A549 (cell line): ENCODE data around the gene AUTS2.

Experiments
- CTCF ChIP-seq: fragments of >200 bp; sonication (Bioruptor Twin); formaldehyde crosslinking; IDR thresholded peaks from 3 replicates; pipeline ENCODE4 v1.5.1; 2016
- EP300 ChIP-seq, 2 experiments: fragments of >200 bp; sonication (Bioruptor Twin); formaldehyde crosslinking; IDR thresholded peaks; 2 replicates in 1 of 2; 3 replicates in 1 of 2; pipeline ENCODE4 v1.6.1; 2016 to 2017
- ESRRA ChIP-seq: fragments of 150-350 bp; IDR thresholded peaks from 2 replicates; pipeline ENCODE4 v1.6.1; 2014; ENCODE audit warnings: mild to moderate bottlenecking, low read length, borderline replicate concordance
- HMGXB4 ChIP-seq: fragments of 250-450 bp; sonication (Bioruptor Pico); IDR thresholded peaks from 2 replicates; pipeline ENCODE4 v1.5.0; 2021; ENCODE audit warnings: mild to moderate bottlenecking, moderate library complexity, borderline replicate concordance
- JUN ChIP-seq, 2 experiments: fragments of >200 bp; sonication (Bioruptor Twin); formaldehyde crosslinking; IDR thresholded peaks; 2 replicates in 1 of 2; 3 replicates in 1 of 2; pipeline ENCODE4 v1.6.1; 2016 to 2017
- JUNB ChIP-seq: fragments of >200 bp; sonication (Bioruptor Twin); formaldehyde crosslinking; IDR thresholded peaks from 2 replicates; pipeline ENCODE4 v1.6.1; 2016
- POLR2A ChIP-seq: IDR thresholded peaks from 2 replicates; pipeline ENCODE4 v1.6.1; 2012; ENCODE audit warnings: mild to moderate bottlenecking, low read length
- RNF2 ChIP-seq: fragments of 200-600 bp; sonication (generic); IDR thresholded peaks from 2 replicates; pipeline ENCODE4 v1.6.1; 2016; ENCODE audit warnings: low read depth, mild to moderate bottlenecking, antibody characterized with exemption, moderate library complexity, borderline replicate concordance
- SMC3 ChIP-seq: fragments of >200 bp; sonication (Bioruptor Twin); formaldehyde crosslinking; IDR thresholded peaks from 3 replicates; pipeline ENCODE4 v1.6.1; 2018; ENCODE audit warnings: inconsistent platforms
- TP53 ChIP-seq: fragments of 250-450 bp; sonication (Bioruptor Pico); IDR thresholded peaks from 2 replicates; pipeline ENCODE4 v1.5.0; 2021; ENCODE audit warnings: mild to moderate bottlenecking, moderate library complexity

GRCh38 chr7:69844264-69844868, 246.1 kb downstream of the AUTS2 start:
- TF ChIP-seq RNF2 (no peak), CTCF (no peak), SMC3 (no peak), ESRRA (no peak), JUN (IDR thresholded peaks at IDR 0.05) (no peak), POLR2A (no peak), EP300 (IDR thresholded peaks at IDR 0.05) (no peak), TP53 (CRISPR knock-in tag) (no peak), JUNB (no peak), HMGXB4 (no peak)
